GM23248 (cell line): Measurements from ENCODE around the gene EIF4E. TPM values are rescaled to one million over a fixed set of nuclear protein-coding genes. Genes with fewer than 3 reads are reported as not detected.

Experiments
- DNase-seq: peaks from one replicate; pipeline ENCODE4 v3.0.0-alpha.2; 2015
- H2AFZ ChIP-seq: fragments of 200-600 bp; sonication (generic); 2 replicates; pipeline ENCODE4 v1.6.1; 2016; ENCODE audit warnings: antibody characterized with exemption
- H3F3A ChIP-seq: fragments of 200-600 bp; sonication (generic); 2 replicates; pipeline ENCODE4 v1.6.1; 2016; ENCODE audit warnings: mild to moderate bottlenecking, antibody characterized with exemption, mixed run types; ENCODE audit not compliant: insufficient read depth
- H3K27ac ChIP-seq: fragments of 200-600 bp; sonication (generic); 2 replicates; pipeline ENCODE4 v1.5.1; 2016; ENCODE audit warnings: mild to moderate bottlenecking
- H3K27me3 ChIP-seq: fragments of 200-600 bp; sonication (generic); replicated peaks from 2 replicates; pipeline ENCODE4 v1.6.1; 2016; ENCODE audit warnings: mild to moderate bottlenecking; ENCODE audit not compliant: insufficient read depth
- H3K36me3 ChIP-seq: fragments of 200-600 bp; sonication (generic); 2 replicates; pipeline ENCODE4 v1.6.1; 2016; ENCODE audit warnings: low read depth, mild to moderate bottlenecking
- H3K4me1 ChIP-seq: fragments of 200-600 bp; sonication (generic); 2 replicates; pipeline ENCODE4 v1.6.1; 2016; ENCODE audit warnings: mild to moderate bottlenecking; ENCODE audit not compliant: insufficient read depth
- H3K4me2 ChIP-seq: fragments of 200-600 bp; sonication (generic); one replicate; pipeline ENCODE4 v1.6.1; 2016; ENCODE audit warnings: mild to moderate bottlenecking; ENCODE audit not compliant: unreplicated experiment
- H3K4me3 ChIP-seq: fragments of 200-600 bp; sonication (generic); 2 replicates; pipeline ENCODE4 v1.5.1; 2016; ENCODE audit warnings: mild to moderate bottlenecking
- H3K79me2 ChIP-seq: fragments of 200-600 bp; sonication (generic); 2 replicates; pipeline ENCODE4 v1.6.1; 2016; ENCODE audit warnings: mild to moderate bottlenecking; ENCODE audit not compliant: insufficient read depth
- H3K9ac ChIP-seq: fragments of 200-600 bp; sonication (generic); 2 replicates; pipeline ENCODE4 v1.6.1; 2016; ENCODE audit warnings: mild to moderate bottlenecking
- H3K9me2 ChIP-seq: fragments of 200-600 bp; sonication (generic); 2 replicates; pipeline ENCODE4 v1.6.1; 2016; ENCODE audit warnings: mixed run types, mild to moderate bottlenecking, moderate library complexity; ENCODE audit not compliant: insufficient read depth
- H3K9me3 ChIP-seq: fragments of 200-600 bp; sonication (generic); one replicate; pipeline ENCODE4 v1.6.1; 2017; ENCODE audit warnings: low read depth
- H4K20me1 ChIP-seq: fragments of 200-600 bp; sonication (generic); 2 replicates; pipeline ENCODE4 v1.6.0; 2016; ENCODE audit not compliant: insufficient read depth
- EZH2 ChIP-seq: fragments of 200-600 bp; sonication (generic); IDR thresholded peaks from 2 replicates; pipeline ENCODE4 v1.6.1; 2018; ENCODE audit warnings: antibody characterized with exemption, mild to moderate bottlenecking; ENCODE audit not compliant: insufficient read depth, poor library complexity, severe bottlenecking
- EZH2phosphoT487 ChIP-seq: fragments of 200-600 bp; sonication (generic); IDR thresholded peaks from 2 replicates; pipeline ENCODE4 v1.6.1; 2018; ENCODE audit warnings: antibody characterized with exemption, moderate library complexity, mild to moderate bottlenecking, low read depth; ENCODE audit not compliant: insufficient read depth
- WGBS, 2 experiments: methylation state at CpG; one replicate each; pipeline ENCODE4 v1.1.6; 2015 to 2017; ENCODE audit warnings: low lambda C conversion rate in 2 of 2, low coverage in 1 of 2; ENCODE audit errors: missing lambda C conversion rate in 2 of 2; 5-methylcytosine and 5-hydroxymethylcytosine counted together
- in situ Hi-C: fragments of 300-500 bp; cut with MboI; formaldehyde crosslinking; loops from 2 replicates; pipeline ENCODE4 v1.15.0; 2020
- polyA plus RNA-seq: library from polyadenylated mRNA; unstranded; fragments of >200 nt; fragmentation: Nextera tagmentation; extraction: Ambion mirVana; gene quantifications from 2 replicates; pipeline ENCODE4 v1.2.1, GENCODE V29; 2016
- total RNA-seq: library from RNA; depleted of rRNA; stranded (reverse); fragments of >200 nt; shearing (Covaris generic); gene quantifications from 2 replicates; pipeline ENCODE4 v1.2.3, GENCODE V29; 2014

Gene EIF4E
- total and polyA plus RNA-seq, 2 experiments from 2014 or later: 113 to 133 TPM

GRCh38 chr4:98867648-98868047, 61.3 kb downstream of the EIF4E start:
- H3K4me1 ChIP-seq: no peaks in the 10 kb centered on the region
- TF ChIP-seq EZH2: no peak
- no peak for TF ChIP-seq EZH2phosphoT487
- WGBS, 2 experiments: 88% methylated on average over 1 of the region's 1 CpG
- in situ Hi-C loops: no loop called here
- H3K4me3 ChIP-seq: no peak overlapping the region
- no peaks in the 10 kb centered on the region for H4K20me1 ChIP-seq
- no peaks in the 10 kb centered on the region for H3K36me3 ChIP-seq
- H3K9me2 ChIP-seq: no peaks in the 10 kb centered on the region
- no peak overlapping the region for H3K27ac ChIP-seq
- no peak for DNase-seq
- no peak overlapping the region for H3K9ac ChIP-seq
- no peaks in the 10 kb centered on the region for H3K79me2 ChIP-seq
- no peak overlapping the region for H2AFZ ChIP-seq
- 0 out of 2 replicates have a peak, but pooled peaks cover 4% of the 10 kb centered on the region for H3F3A ChIP-seq
- H3K9me3 ChIP-seq: no peaks in the 10 kb centered on the region
- no peaks in the 10 kb centered on the region for H3K27me3 ChIP-seq
- H3K4me2 ChIP-seq: no peak overlapping the region

DNA sequence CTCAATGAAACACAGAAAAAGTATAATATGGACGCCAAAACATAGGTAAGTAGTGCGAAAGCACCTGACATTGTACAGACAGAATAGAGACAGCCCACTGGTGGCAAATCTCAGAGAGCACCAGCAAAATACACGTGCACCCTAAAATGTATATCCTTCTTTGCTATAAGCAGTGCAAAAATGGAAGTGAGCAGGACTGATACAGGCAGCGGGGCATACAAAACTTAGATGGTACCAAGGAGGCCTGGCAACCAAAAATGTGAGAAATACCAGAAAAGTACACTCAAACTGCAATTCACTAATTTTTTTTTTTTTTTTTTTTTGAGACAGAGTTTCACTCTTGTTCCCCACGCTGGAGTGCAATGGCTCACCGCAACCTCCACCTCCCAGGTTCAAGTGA, 63.9 kb downstream of the EIF4E start:
- H3K4me1 ChIP-seq: no peaks in the 10 kb centered on the region
- H3K27me3 ChIP-seq: no peaks in the 10 kb centered on the region
- H3K4me3 ChIP-seq: no peak overlapping the region
- in situ Hi-C loops: no loop called here
- H4K20me1 ChIP-seq: no peaks in the 10 kb centered on the region
- H3K9me3 ChIP-seq: no peaks in the 10 kb centered on the region
- H3K79me2 ChIP-seq: no peaks in the 10 kb centered on the region
- no peak overlapping the region for H2AFZ ChIP-seq
- no peak for DNase-seq
- no peaks in the 10 kb centered on the region for H3F3A ChIP-seq
- TF ChIP-seq EZH2phosphoT487 (no peak), EZH2 (no peak)
- H3K9me2 ChIP-seq: no peaks in the 10 kb centered on the region
- no peak overlapping the region for H3K27ac ChIP-seq
- H3K9ac ChIP-seq: no peak overlapping the region
- 88 to 92% methylated on average over 6 of the region's 6 CpGs for WGBS, 2 experiments
- H3K36me3 ChIP-seq: no peaks in the 10 kb centered on the region
- no peak overlapping the region for H3K4me2 ChIP-seq

GRCh38 chr4:98864560-98864959, 64.4 kb downstream of the EIF4E start:
- H3K9ac ChIP-seq: no peak overlapping the region
- no peaks in the 10 kb centered on the region for H3K27me3 ChIP-seq

DNA sequence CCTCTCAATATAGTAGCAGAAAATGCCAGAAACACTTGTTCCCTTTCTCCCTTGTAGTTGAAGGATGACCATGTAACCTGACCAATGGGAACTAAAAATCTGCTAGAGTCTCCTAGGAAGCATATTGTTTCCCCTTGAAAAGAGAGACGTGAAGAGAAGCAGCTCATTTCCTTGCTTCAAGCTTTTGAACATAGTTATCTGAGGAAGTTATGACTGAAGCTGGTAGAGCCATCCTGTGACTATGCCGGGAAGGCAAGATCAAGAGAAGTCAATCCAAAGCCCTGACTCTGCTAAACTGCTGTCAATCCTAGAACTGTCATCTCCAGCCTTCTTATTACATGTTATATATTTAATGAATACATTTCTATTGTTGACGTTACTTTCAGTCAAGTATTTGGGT, 66.6 kb downstream of the EIF4E start:
- Histone ChIP-seq H3K4me1 (no peaks in the 10 kb centered on the region), H3K9ac (no peak overlapping the region), H3K36me3 (no peaks in the 10 kb centered on the region), H3K27ac (no peak overlapping the region), H3F3A (no peaks in the 10 kb centered on the region), H3K27me3 (no peaks in the 10 kb centered on the region), H2AFZ (no peak overlapping the region), H3K79me2 (no peaks in the 10 kb centered on the region), H3K9me2 (no peaks in the 10 kb centered on the region), H3K4me3 (no peak overlapping the region), H3K4me2 (no peak overlapping the region), H4K20me1 (no peaks in the 10 kb centered on the region), H3K9me3 (no peaks in the 10 kb centered on the region)
- in situ Hi-C loops: no loop called here
- TF ChIP-seq EZH2: no peak
- no peak for TF ChIP-seq EZH2phosphoT487
- 45 to 56% methylated on average over 3 of the region's 3 CpGs for WGBS, 2 experiments
- no peak for DNase-seq

More at GRCh38 chr4:98864560-98864959, 64.4 kb downstream of the EIF4E start:
- H3F3A ChIP-seq: no peaks in the 10 kb centered on the region
- H3K27ac ChIP-seq: no peak overlapping the region
- no peak for DNase-seq
- H3K79me2 ChIP-seq: no peaks in the 10 kb centered on the region
- no peaks in the 10 kb centered on the region for H3K9me3 ChIP-seq
- H3K36me3 ChIP-seq: no peaks in the 10 kb centered on the region
- no peaks in the 10 kb centered on the region for H3K4me1 ChIP-seq
- WGBS, 2 experiments: 78 to 80% methylated on average over 7 of the region's 7 CpGs
- no peak overlapping the region for H3K4me2 ChIP-seq
- no peak overlapping the region for H3K4me3 ChIP-seq
- in situ Hi-C loops: no loop called here
- no peaks in the 10 kb centered on the region for H3K9me2 ChIP-seq
- no peak for TF ChIP-seq EZH2
- TF ChIP-seq EZH2phosphoT487: no peak
- H4K20me1 ChIP-seq: no peaks in the 10 kb centered on the region
- H2AFZ ChIP-seq: no peak overlapping the region

GRCh38 chr4:98861100-98861884, 67.6 kb downstream of the EIF4E start:
- H4K20me1 ChIP-seq: no peaks in the 10 kb centered on the region
- H3K9ac ChIP-seq: no peak overlapping the region
- no peaks in the 10 kb centered on the region for H3F3A ChIP-seq
- 63 to 70% methylated on average over 3 of the region's 3 CpGs for WGBS, 2 experiments
- H2AFZ ChIP-seq: no peak overlapping the region
- no peaks in the 10 kb centered on the region for H3K9me3 ChIP-seq
- no peak for TF ChIP-seq EZH2
- no peak for TF ChIP-seq EZH2phosphoT487
- H3K27me3 ChIP-seq: no peaks in the 10 kb centered on the region
- H3K4me2 ChIP-seq: no peak overlapping the region
- no peak overlapping the region for H3K27ac ChIP-seq
- no peaks in the 10 kb centered on the region for H3K9me2 ChIP-seq
- in situ Hi-C loops: no loop called here
- H3K4me3 ChIP-seq: no peak overlapping the region
- no peaks in the 10 kb centered on the region for H3K4me1 ChIP-seq
- no peaks in the 10 kb centered on the region for H3K79me2 ChIP-seq
- H3K36me3 ChIP-seq: no peaks in the 10 kb centered on the region
- DNase-seq: no peak
